ENCODE data around the gene TIMM50.

Gene TIMM50

GRCh38 chr19:39533003-39533512 lies 52.4 kb downstream of the TIMM50 start:
- H3K4me3 ChIP-seq (ENCODE audit: extremely low read depth, insufficient read depth, low read length, poor library complexity, severe bottlenecking), result peak overlapping the region; percentile 73
- no peak overlapping the region for H3K27ac ChIP-seq (ENCODE audit: low read depth, low read length, severe bottlenecking)
- no peaks in the 10 kb centered on the region for H3K36me3 ChIP-seq (ENCODE audit: control insufficient read depth, insufficient read depth, low read length)
- H3K9me3 ChIP-seq (ENCODE audit: control insufficient read depth, low read length), result no peaks in the 10 kb centered on the region
- H3K4me1 ChIP-seq (ENCODE audit: control insufficient read depth, insufficient read depth, low read length, poor library complexity, severe bottlenecking), result no peaks in the 10 kb centered on the region
- 21 to 27% methylated on average over 10 of the region's 12 CpGs for WGBS, 2 experiments (ENCODE audit: insufficient coverage in 2 of 2)

GRCh38 chr19:39533791-39534190 lies 53.2 kb downstream of the TIMM50 start:
- H3K36me3 ChIP-seq (ENCODE audit: control insufficient read depth, insufficient read depth, low read length), result no peaks in the 10 kb centered on the region
- peaks cover 5% of the 10 kb centered on the region for H3K4me1 ChIP-seq (ENCODE audit: control insufficient read depth, insufficient read depth, low read length, poor library complexity, severe bottlenecking)
- no peak overlapping the region for H3K27ac ChIP-seq (ENCODE audit: low read depth, low read length, severe bottlenecking)
- 63 to 77% methylated on average over 3 of the region's 3 CpGs for WGBS, 2 experiments (ENCODE audit: insufficient coverage in 2 of 2)
- no peaks in the 10 kb centered on the region for H3K9me3 ChIP-seq (ENCODE audit: control insufficient read depth, low read length)
- no peak overlapping the region for H3K4me3 ChIP-seq (ENCODE audit: extremely low read depth, insufficient read depth, low read length, poor library complexity, severe bottlenecking)

DNA sequence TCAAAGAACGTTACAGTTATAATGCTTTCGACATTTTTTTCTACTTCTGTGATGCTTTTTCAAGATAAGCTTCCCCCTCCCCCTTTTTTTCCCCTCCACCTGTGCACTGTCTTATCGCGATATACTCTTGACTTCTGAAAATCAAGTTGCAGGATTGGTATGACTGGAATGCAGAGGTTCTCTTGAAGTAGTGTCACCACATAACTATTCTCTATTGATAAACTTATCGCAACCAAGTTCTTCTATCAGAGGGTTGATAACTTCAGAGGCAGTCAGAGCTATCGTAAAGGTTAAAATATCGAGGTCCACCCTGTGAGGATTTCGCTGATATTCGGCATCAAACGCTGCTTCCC lies 58.5 kb downstream of the TIMM50 start:
- Histone ChIP-seq H3K36me3 (ENCODE audit: control insufficient read depth, insufficient read depth, low read length) (no peaks in the 10 kb centered on the region), H3K27ac (ENCODE audit: low read depth, low read length, severe bottlenecking) (peak overlapping the region; percentile 97), H3K4me1 (ENCODE audit: control insufficient read depth, insufficient read depth, low read length, poor library complexity, severe bottlenecking) (peaks cover 7% of the 10 kb centered on the region), H3K9me3 (ENCODE audit: control insufficient read depth, low read length) (no peaks in the 10 kb centered on the region), H3K4me3 (ENCODE audit: extremely low read depth, insufficient read depth, low read length, poor library complexity, severe bottlenecking) (peak overlapping the region; percentile 62)
- WGBS, 2 experiments (ENCODE audit: insufficient coverage in 2 of 2), result 5 to 6% methylated on average over 8 of the region's 10 CpGs

GRCh38 chr19:39539518-39540332 lies 59.1 kb downstream of the TIMM50 start, which contains the start of gene EID2:
Gene EID2, minus strand, starts transcription at chr19:39540161. Its CDS starts 82 bp downstream, at chr19:39540079.
- 0 to 1% methylated on average over 79 to 80 of the region's 84 CpGs for WGBS, 2 experiments (ENCODE audit: insufficient coverage in 2 of 2)
- peaks cover 7% of the 10 kb centered on the region for H3K4me1 ChIP-seq (ENCODE audit: control insufficient read depth, insufficient read depth, low read length, poor library complexity, severe bottlenecking)

DNA sequence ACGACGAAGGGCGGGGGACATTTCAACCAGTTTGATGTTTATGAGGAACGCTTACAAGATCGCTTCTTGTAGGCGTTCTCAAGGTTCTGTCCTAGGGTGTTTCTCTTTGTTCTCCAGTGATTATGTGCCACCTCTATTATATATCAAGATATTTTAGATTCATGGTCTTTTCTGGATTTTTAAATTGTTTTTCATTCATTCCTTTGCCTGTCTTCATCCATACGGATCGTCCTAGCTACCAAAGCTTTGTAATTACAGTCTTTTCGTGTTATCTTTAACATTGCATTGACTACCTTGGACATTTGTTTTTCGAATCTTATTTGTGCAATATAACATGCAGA lies 59.7 kb downstream of the TIMM50 start:
- Histone ChIP-seq H3K9me3 (ENCODE audit: control insufficient read depth, low read length) (no peaks in the 10 kb centered on the region), H3K4me1 (ENCODE audit: control insufficient read depth, insufficient read depth, low read length, poor library complexity, severe bottlenecking) (peaks cover 7% of the 10 kb centered on the region), H3K27ac (ENCODE audit: low read depth, low read length, severe bottlenecking) (no peak overlapping the region), H3K4me3 (ENCODE audit: extremely low read depth, insufficient read depth, low read length, poor library complexity, severe bottlenecking) (no peak overlapping the region), H3K36me3 (ENCODE audit: control insufficient read depth, insufficient read depth, low read length) (no peaks in the 10 kb centered on the region)
- 0 to 43% methylated on average over 2 to 5 of the region's 10 CpGs for WGBS, 2 experiments (ENCODE audit: insufficient coverage in 2 of 2)

More at GRCh38 chr19:39539518-39540332, 59.1 kb downstream of the TIMM50 start, which contains the start of gene EID2:
- no peaks in the 10 kb centered on the region for H3K36me3 ChIP-seq (ENCODE audit: control insufficient read depth, insufficient read depth, low read length)
- H3K27ac ChIP-seq (ENCODE audit: low read depth, low read length, severe bottlenecking), result peak within 1 kb of the TSS; percentile 97
- peak within 1 kb of the TSS; percentile 62 for H3K4me3 ChIP-seq (ENCODE audit: extremely low read depth, insufficient read depth, low read length, poor library complexity, severe bottlenecking)
- no peaks in the 10 kb centered on the region for H3K9me3 ChIP-seq (ENCODE audit: control insufficient read depth, low read length)
